HG03521 (cell line): ENCODE results near the gene TADA2A.

Experiments used
- ATAC-seq: cut with Tn5 transposase; IDR thresholded peaks from one replicate; pipeline ENCODE4 v1.9.1; 2021; ENCODE audit warnings: mild to moderate bottlenecking, moderate library complexity; ENCODE audit not compliant: unreplicated experiment

The TADA2A gene

GRCh38 chr17:37406635-37407461 lies at the start of gene TADA2A, which contains the start of gene ACACA:
Gene TADA2A, plus strand, starts transcription at chr17:37406886. Its CDS starts 4,480 bp downstream, at chr17:37411366.
Gene ACACA, minus strand, starts transcription at chr17:37406836. Its CDS starts 537 bp downstream, at chr17:37406299.
- ATAC-seq, result peak; percentile 83

- ATAC-seq, result peak; percentile 7
Observed at GRCh38 chr17:37358098-37358829, 48.4 kb upstream of the TADA2A start.

GRCh38 chr17:37358830-37359681 lies 47.6 kb upstream of the TADA2A start:
- peak; percentile 88 for ATAC-seq

GRCh38 chr17:37359682-37360188 lies 47.0 kb upstream of the TADA2A start:
- no peak for ATAC-seq

GRCh38 chr17:37360632-37361031 lies 46.1 kb upstream of the TADA2A start:
- no peak for ATAC-seq

- ATAC-seq, result no peak
Observed at GRCh38 chr17:37361543-37361942, 45.1 kb upstream of the TADA2A start.

GRCh38 chr17:37365589-37365988 lies 41.1 kb upstream of the TADA2A start:
- no peak for ATAC-seq

GRCh38 chr17:37368577-37368976 lies 38.1 kb upstream of the TADA2A start:
- no peak for ATAC-seq

- ATAC-seq, result peak; percentile 51
Observed at GRCh38 chr17:37373530-37374159, 33.0 kb upstream of the TADA2A start.

- no peak for ATAC-seq
Observed at GRCh38 chr17:37375706-37376105, 31.0 kb upstream of the TADA2A start, which contains the start of gene C17orf78. Gene C17orf78, plus strand, starts transcription at chr17:37375985. Its CDS starts 108 bp downstream, at chr17:37376093.

GRCh38 chr17:37382056-37382455 lies 24.6 kb upstream of the TADA2A start:
- ATAC-seq, result no peak

GRCh38 chr17:37384560-37385149 lies 22.0 kb upstream of the TADA2A start:
- no peak for ATAC-seq

GRCh38 chr17:37385474-37385990 lies 21.2 kb upstream of the TADA2A start:
- no peak for ATAC-seq

GRCh38 chr17:37386462-37386861 lies 20.2 kb upstream of the TADA2A start:
- no peak for ATAC-seq

- no peak for ATAC-seq
Observed at GRCh38 chr17:37388266-37388665, 18.4 kb upstream of the TADA2A start.

GRCh38 chr17:37389160-37389559 lies 17.5 kb upstream of the TADA2A start:
- ATAC-seq, result no peak

- no peak for ATAC-seq
Observed at GRCh38 chr17:37391146-37391545, 15.5 kb upstream of the TADA2A start.

- no peak for ATAC-seq
Observed at GRCh38 chr17:37392024-37392590, 14.6 kb upstream of the TADA2A start.

GRCh38 chr17:37393352-37393751 lies 13.3 kb upstream of the TADA2A start:
- ATAC-seq, result no peak
